A673 (cell line): ENCODE results near the gene RPS29. TPM values are rescaled to one million over a fixed set of nuclear protein-coding genes. Genes with fewer than 3 reads are reported as not detected.

Experiments used
- BruUV-seq: library from RNA; stranded (reverse); fragments of 400-500 nt; replicated peaks from 2 replicates; lab custom pipeline; 2021; lab: Mats Ljungman, UMichigan
- CTCF ChIA-PET: fragments of 300-600 bp; sonication (Branson Sonifier 250); formaldehyde crosslinking; loops from one replicate; lab custom pipeline; 2022; ENCODE audit warnings: antibody characterized with exemption; lab: Charles Lee
- POLR2A ChIA-PET: fragments of 300-600 bp; sonication (Branson Sonifier 250); formaldehyde crosslinking; loops from one replicate; lab custom pipeline; 2022; ENCODE audit warnings: antibody characterized with exemption; ENCODE audit not compliant: low non-redundant PET; lab: Charles Lee
- DNase-seq: peaks from one replicate; pipeline ENCODE4 v3.0.0-alpha.2; 2015; ENCODE audit warnings: low spot score
- H3K27ac ChIP-seq: fragments of 200-600 bp; sonication (generic); 2 replicates; pipeline ENCODE4 v1.5.1; 2016; ENCODE audit warnings: mixed run types, low read depth, mild to moderate bottlenecking, mixed read lengths, antibody characterized with exemption, low read length; ENCODE audit not compliant: poor library complexity, severe bottlenecking
- H3K27me3 ChIP-seq: fragments of 200-600 bp; sonication (generic); replicated peaks from 2 replicates; pipeline ENCODE4 v1.6.1; 2017; ENCODE audit warnings: mixed run types, low read depth, mild to moderate bottlenecking, mixed read lengths, antibody characterized with exemption, low read length; ENCODE audit not compliant: insufficient read depth, poor library complexity
- H3K36me3 ChIP-seq: fragments of 200-600 bp; sonication (generic); 2 replicates; pipeline ENCODE4 v1.6.1; 2016; ENCODE audit warnings: mixed run types, mild to moderate bottlenecking, mixed read lengths, antibody characterized with exemption, low read length; ENCODE audit not compliant: insufficient read depth, poor library complexity, severe bottlenecking
- H3K4me1 ChIP-seq: fragments of 200-600 bp; sonication (generic); 2 replicates; pipeline ENCODE4 v1.6.1; 2017; ENCODE audit warnings: mixed run types, mild to moderate bottlenecking, mixed read lengths, antibody characterized with exemption, low read length; ENCODE audit not compliant: insufficient read depth, poor library complexity, severe bottlenecking
- H3K4me3 ChIP-seq: fragments of 200-600 bp; sonication (generic); 2 replicates; pipeline ENCODE4 v1.5.1; 2016; ENCODE audit warnings: low read depth, mixed run types, mild to moderate bottlenecking, mixed read lengths, low read length; ENCODE audit not compliant: poor library complexity, severe bottlenecking
- H3K9me3 ChIP-seq: fragments of 200-600 bp; sonication (generic); 2 replicates; pipeline ENCODE4 v1.6.1; 2016; ENCODE audit warnings: mixed run types, low read depth, mild to moderate bottlenecking, mixed read lengths, antibody characterized with exemption, low read length; ENCODE audit not compliant: poor library complexity, severe bottlenecking
- EZH2 ChIP-seq: fragments of 200-600 bp; sonication (generic); IDR thresholded peaks from 2 replicates; pipeline ENCODE4 v1.6.1; 2017; ENCODE audit warnings: borderline replicate concordance, low read depth, mild to moderate bottlenecking, mixed read lengths, antibody characterized with exemption, low read length; ENCODE audit not compliant: poor library complexity, severe bottlenecking
- intact Hi-C: fragments of 100-400 bp; cut with micrococcal nuclease; formaldehyde crosslinking; loops from one replicate; pipeline ENCODE4 v1.10.0; 2022; ENCODE audit not compliant: unreplicated experiment
- total RNA-seq: library from RNA; stranded (reverse); gene quantifications from 2 replicates; pipeline ENCODE4 v1.2.3, GENCODE V29; 2021
- TF ChIP-seq, protein P1 (sequence below): fragments of 300-800, 200-600 bp; sonication (generic); conservative IDR thresholded peaks from 2 replicates; pipeline ENCODE4 v1.5.1; 2017; ENCODE audit warnings: low read depth, mild to moderate bottlenecking, antibody characterized with exemption, low read length, moderate library complexity, mixed read lengths

Gene RPS29
- total RNA-seq, 1 experiment from 2014 or later = 1,002 TPM

DNA sequence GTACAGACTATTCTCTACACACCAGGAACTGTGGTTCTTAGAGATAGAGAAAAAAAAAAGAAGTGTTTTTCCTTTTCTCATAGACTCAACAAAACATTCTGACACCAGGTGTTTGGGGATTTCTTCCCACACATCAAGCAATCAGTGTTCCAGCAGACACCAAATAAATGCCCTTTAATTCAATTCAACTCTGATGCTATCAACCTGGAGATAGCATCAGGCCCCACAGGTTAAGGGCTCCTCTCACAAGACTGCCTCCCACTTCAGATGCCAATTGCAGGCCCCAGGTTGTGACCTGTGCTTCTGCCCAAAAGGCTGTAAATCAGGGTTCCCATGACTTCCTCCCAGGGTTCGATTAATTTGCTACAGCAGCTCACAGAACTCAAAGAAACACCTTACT lies 36.7 kb downstream of the RPS29 start:
- BruUV-seq = no TSS peak
- ChIA-PET POLR2A (no interaction called here), CTCF (no interaction called here)
- TF ChIP-seq EZH2 = no peak
- TF ChIP-seq, protein P1, sequence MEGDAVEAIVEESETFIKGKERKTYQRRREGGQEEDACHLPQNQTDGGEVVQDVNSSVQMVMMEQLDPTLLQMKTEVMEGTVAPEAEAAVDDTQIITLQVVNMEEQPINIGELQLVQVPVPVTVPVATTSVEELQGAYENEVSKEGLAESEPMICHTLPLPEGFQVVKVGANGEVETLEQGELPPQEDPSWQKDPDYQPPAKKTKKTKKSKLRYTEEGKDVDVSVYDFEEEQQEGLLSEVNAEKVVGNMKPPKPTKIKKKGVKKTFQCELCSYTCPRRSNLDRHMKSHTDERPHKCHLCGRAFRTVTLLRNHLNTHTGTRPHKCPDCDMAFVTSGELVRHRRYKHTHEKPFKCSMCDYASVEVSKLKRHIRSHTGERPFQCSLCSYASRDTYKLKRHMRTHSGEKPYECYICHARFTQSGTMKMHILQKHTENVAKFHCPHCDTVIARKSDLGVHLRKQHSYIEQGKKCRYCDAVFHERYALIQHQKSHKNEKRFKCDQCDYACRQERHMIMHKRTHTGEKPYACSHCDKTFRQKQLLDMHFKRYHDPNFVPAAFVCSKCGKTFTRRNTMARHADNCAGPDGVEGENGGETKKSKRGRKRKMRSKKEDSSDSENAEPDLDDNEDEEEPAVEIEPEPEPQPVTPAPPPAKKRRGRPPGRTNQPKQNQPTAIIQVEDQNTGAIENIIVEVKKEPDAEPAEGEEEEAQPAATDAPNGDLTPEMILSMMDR = no peak
- Histone ChIP-seq H3K27me3 (no peaks in the 10 kb centered on the region), H3K9me3 (no peaks in the 10 kb centered on the region), H3K4me1 (no peaks in the 10 kb centered on the region), H3K4me3 (no peak overlapping the region), H3K27ac (no peak overlapping the region), H3K36me3 (no peaks in the 10 kb centered on the region)
- intact Hi-C loops = no loop called here
- no peak for DNase-seq

DNA sequence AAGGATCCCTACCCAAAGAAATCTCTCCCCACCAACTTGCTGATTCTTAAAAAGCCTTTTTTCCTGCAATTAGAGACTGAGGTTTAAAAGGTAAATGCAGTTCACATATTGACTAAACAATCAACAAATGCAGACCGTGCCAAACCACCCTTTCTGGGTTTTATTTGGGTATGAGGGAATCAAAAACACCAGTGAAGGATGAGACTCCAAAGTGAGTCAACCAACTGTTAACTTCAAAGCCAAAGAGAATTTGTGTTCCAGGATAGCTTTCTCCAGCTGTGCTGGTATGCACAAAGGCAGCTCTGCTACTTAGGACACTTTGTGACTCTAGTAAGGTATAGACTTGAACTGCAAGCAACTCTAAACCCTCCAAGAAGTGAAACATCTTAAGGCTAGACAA lies 39.4 kb downstream of the RPS29 start:
- DNase-seq = no peak
- Histone ChIP-seq H3K27me3 (no peaks in the 10 kb centered on the region), H3K36me3 (no peaks in the 10 kb centered on the region), H3K4me1 (no peaks in the 10 kb centered on the region), H3K9me3 (no peaks in the 10 kb centered on the region), H3K27ac (no peak overlapping the region), H3K4me3 (no peak overlapping the region)
- POLR2A ChIA-PET = no interaction called here
- intact Hi-C loops = no loop called here
- no peak for TF ChIP-seq EZH2
- TF ChIP-seq, protein P1 = no peak
- CTCF ChIA-PET = no interaction called here
- no TSS peak for BruUV-seq

DNA sequence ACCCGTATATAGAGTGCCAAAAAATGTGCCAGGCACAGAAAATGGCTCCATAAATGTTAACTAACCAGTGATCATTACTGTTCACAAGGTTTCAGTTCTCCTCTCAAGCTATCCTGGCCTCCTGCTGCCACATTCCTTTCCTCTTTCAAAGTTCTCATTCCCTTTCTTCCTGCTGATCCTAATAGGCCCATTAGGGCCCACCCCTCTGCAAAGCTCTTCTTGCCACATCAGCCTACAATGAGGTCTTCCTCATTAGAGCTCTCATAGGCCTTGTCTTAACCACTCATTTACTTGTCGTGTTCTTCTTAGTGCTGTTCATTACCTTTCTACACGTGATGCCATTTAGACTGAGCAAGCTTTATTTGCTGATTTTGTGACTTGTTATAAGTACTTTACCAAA lies 40.5 kb downstream of the RPS29 start:
- H3K27ac ChIP-seq = no peak overlapping the region
- ChIA-PET CTCF (no interaction called here), POLR2A (no interaction called here)
- H3K36me3 ChIP-seq = no peaks in the 10 kb centered on the region
- DNase-seq = no peak
- H3K4me1 ChIP-seq = no peaks in the 10 kb centered on the region
- no peaks in the 10 kb centered on the region for H3K27me3 ChIP-seq
- TF ChIP-seq, protein P1 = no peak
- no peak for TF ChIP-seq EZH2
- no peaks in the 10 kb centered on the region for H3K9me3 ChIP-seq
- no TSS peak for BruUV-seq
- intact Hi-C loops = no loop called here
- H3K4me3 ChIP-seq = no peak overlapping the region
